ENCODE measurements around the gene WDR37.

Gene WDR37

GRCh38 chr10:1121271-1121970 lies 65.2 kb downstream of the WDR37 start:
- DNase-seq (ENCODE audit: low read depth, low spot score), result no peak
- no peak overlapping the region for H3K4me3 ChIP-seq (ENCODE audit: low read depth, low read length)
- ChIA-PET CTCF (interaction anchor here (0.9 kb wide), 1 partner anchor 11 kb away, joined by 4 read pairs; no protein-coding TSS in a partner anchor), POLR2A (no interaction called here)
- TF ChIP-seq CTCF (IDR thresholded peaks at IDR 0.05; ENCODE audit: insufficient read depth, low read length, missing control alignments), result no peak

GRCh38 chr10:1122349-1122748 lies 66.2 kb downstream of the WDR37 start:
- TF ChIP-seq CTCF (IDR thresholded peaks at IDR 0.05; ENCODE audit: insufficient read depth, low read length, missing control alignments), result no peak
- ChIA-PET POLR2A (no interaction called here), CTCF (interaction anchor here (0.9 kb wide), 1 partner anchor 12 kb away, joined by 4 read pairs; no protein-coding TSS in a partner anchor)
- DNase-seq (ENCODE audit: low read depth, low spot score), result no peak
- H3K4me3 ChIP-seq (ENCODE audit: low read depth, low read length), result no peak overlapping the region

GRCh38 chr10:1123198-1123597 lies 67.0 kb downstream of the WDR37 start:
- DNase-seq (ENCODE audit: low read depth, low spot score), result no peak
- TF ChIP-seq CTCF (IDR thresholded peaks at IDR 0.05; ENCODE audit: insufficient read depth, low read length, missing control alignments), result no peak
- CTCF ChIA-PET, result no interaction called here

GRCh38 chr10:1123972-1124371 lies 67.8 kb downstream of the WDR37 start:
- ChIA-PET POLR2A (no interaction called here), CTCF (no interaction called here)
- DNase-seq (ENCODE audit: low read depth, low spot score), result no peak
- TF ChIP-seq CTCF (IDR thresholded peaks at IDR 0.05; ENCODE audit: insufficient read depth, low read length, missing control alignments), result no peak
- H3K4me3 ChIP-seq (ENCODE audit: low read depth, low read length), result no peak overlapping the region

More at GRCh38 chr10:1123198-1123597, 67.0 kb downstream of the WDR37 start:
- no peak overlapping the region for H3K4me3 ChIP-seq (ENCODE audit: low read depth, low read length)
- POLR2A ChIA-PET, result no interaction called here

- TF ChIP-seq CTCF (IDR thresholded peaks at IDR 0.05; ENCODE audit: insufficient read depth, low read length, missing control alignments), result no peak
- H3K4me3 ChIP-seq (ENCODE audit: low read depth, low read length), result no peak overlapping the region
- POLR2A ChIA-PET, result no interaction called here
- CTCF ChIA-PET, result no interaction called here
- no peak for DNase-seq (ENCODE audit: low read depth, low spot score)
Observed at GRCh38 chr10:1124796-1125195, 68.6 kb downstream of the WDR37 start.

- no peak for TF ChIP-seq CTCF (IDR thresholded peaks at IDR 0.05; ENCODE audit: insufficient read depth, low read length, missing control alignments)
- H3K4me3 ChIP-seq (ENCODE audit: low read depth, low read length), result no peak overlapping the region
- ChIA-PET CTCF (interaction anchor here (1.1 kb wide), 1 partner anchor 10 kb away, joined by 3 read pairs; no protein-coding TSS in a partner anchor), POLR2A (no interaction called here)
- no peak for DNase-seq (ENCODE audit: low read depth, low spot score)
Observed at GRCh38 chr10:1126461-1126860, 70.3 kb downstream of the WDR37 start.

All from AG04449 (cell line).